IMR-90 (cell line): ENCODE data around the gene ASAP2.

Source experiments
- NFE2L2 ChIP-seq: fragments of 150-350 bp; IDR thresholded peaks from 2 replicates; pipeline ENCODE4 v1.6.1; 2016; ENCODE audit warnings: low read depth, mild to moderate bottlenecking, low read length
- RAD21 ChIP-seq: IDR thresholded peaks from 2 replicates; pipeline ENCODE4 v1.6.1; 2012; ENCODE audit warnings: low read length, improper control_type of control experiment
- RCOR1 ChIP-seq: IDR thresholded peaks from 2 replicates; pipeline ENCODE4 v1.6.1; 2012; ENCODE audit warnings: mild to moderate bottlenecking, low read length, improper control_type of control experiment; ENCODE audit not compliant: insufficient replicate concordance
- SMC3 ChIP-seq: fragments of 150-350 bp; IDR thresholded peaks from 2 replicates; pipeline ENCODE4 v1.6.1; 2016; ENCODE audit warnings: low read depth, mild to moderate bottlenecking, antibody characterized with exemption, low read length, moderate library complexity
- TF ChIP-seq, protein P1 (sequence below): conservative IDR thresholded peaks from 2 replicates; pipeline ENCODE4 v1.5.1; 2012; ENCODE audit warnings: mild to moderate bottlenecking, low read depth, low read length, improper control_type of control experiment

DNA sequence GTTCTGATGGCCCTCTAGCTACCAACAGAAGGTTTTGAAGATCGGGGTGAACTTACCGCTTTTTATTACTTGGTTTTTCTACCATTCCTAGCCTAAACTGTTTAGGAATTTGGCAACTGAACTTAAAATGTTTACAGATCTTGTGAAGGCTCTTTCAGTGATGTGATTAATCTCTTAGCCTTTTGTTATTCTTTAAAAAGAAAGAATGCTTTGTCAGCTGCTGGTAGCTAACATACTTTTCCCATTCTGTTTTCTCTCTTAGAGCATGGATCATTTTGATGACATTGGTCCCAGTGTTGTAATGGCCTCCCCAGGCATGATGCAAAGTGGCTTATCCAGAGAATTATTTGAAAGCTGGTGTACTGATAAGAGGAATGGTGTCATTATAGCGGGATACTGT lies 234.9 kb downstream of the ASAP2 start:
- TF ChIP-seq, protein P1, sequence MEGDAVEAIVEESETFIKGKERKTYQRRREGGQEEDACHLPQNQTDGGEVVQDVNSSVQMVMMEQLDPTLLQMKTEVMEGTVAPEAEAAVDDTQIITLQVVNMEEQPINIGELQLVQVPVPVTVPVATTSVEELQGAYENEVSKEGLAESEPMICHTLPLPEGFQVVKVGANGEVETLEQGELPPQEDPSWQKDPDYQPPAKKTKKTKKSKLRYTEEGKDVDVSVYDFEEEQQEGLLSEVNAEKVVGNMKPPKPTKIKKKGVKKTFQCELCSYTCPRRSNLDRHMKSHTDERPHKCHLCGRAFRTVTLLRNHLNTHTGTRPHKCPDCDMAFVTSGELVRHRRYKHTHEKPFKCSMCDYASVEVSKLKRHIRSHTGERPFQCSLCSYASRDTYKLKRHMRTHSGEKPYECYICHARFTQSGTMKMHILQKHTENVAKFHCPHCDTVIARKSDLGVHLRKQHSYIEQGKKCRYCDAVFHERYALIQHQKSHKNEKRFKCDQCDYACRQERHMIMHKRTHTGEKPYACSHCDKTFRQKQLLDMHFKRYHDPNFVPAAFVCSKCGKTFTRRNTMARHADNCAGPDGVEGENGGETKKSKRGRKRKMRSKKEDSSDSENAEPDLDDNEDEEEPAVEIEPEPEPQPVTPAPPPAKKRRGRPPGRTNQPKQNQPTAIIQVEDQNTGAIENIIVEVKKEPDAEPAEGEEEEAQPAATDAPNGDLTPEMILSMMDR: no peak
- TF ChIP-seq RAD21: no peak
- TF ChIP-seq SMC3: no peak
- no peak for TF ChIP-seq RCOR1
- no peak for TF ChIP-seq NFE2L2
